Mucosa of stomach (tissue), 1 donor: ENCODE measurements around the gene PACSIN3.

Experiments used
- H3K27me3 ChIP-seq: one replicate; pipeline ENCODE4 v1.7.0; 2013; ENCODE audit warnings: mild to moderate bottlenecking, low read length; ENCODE audit not compliant: control insufficient read depth, insufficient read depth
- H3K36me3 ChIP-seq: one replicate; pipeline ENCODE4 v1.7.0; 2013; ENCODE audit warnings: low read length; ENCODE audit not compliant: control insufficient read depth, insufficient read depth
- H3K4me1 ChIP-seq: one replicate; pipeline ENCODE4 v1.7.0; 2013; ENCODE audit warnings: mild to moderate bottlenecking, low read length; ENCODE audit not compliant: control insufficient read depth, insufficient read depth
- H3K4me3 ChIP-seq: one replicate; pipeline ENCODE4 v1.7.0; 2013; ENCODE audit warnings: low read length
- H3K9ac ChIP-seq: one replicate; pipeline ENCODE4 v1.7.0; 2013; ENCODE audit warnings: mild to moderate bottlenecking, low read length, moderate library complexity
- H3K9me3 ChIP-seq: one replicate; pipeline ENCODE4 v1.7.0; 2013; ENCODE audit warnings: mild to moderate bottlenecking, low read length, moderate library complexity; ENCODE audit not compliant: control insufficient read depth
- donor health status: Pancreatic carcinoma.

The PACSIN3 gene

DNA sequence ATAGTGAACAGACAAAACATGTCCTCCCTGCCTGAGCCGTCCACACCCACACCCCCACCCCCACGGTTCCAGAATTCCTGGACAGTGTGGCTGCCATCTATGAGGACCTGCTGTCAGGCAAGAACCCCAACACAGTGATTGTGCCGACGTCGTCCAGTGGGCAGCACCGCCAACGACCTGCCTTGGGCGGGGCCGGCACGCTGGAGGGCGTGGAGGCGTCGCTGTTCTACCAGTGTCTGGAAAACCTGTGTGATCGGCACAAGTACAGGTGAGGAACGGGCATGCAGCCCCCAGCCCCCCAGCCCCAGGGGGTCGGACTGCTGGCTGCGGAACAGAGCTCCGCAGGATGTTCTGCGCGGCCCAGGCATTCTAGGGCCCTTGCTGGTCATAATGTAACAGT, 29.3 kb downstream of the PACSIN3 start:
- Histone ChIP-seq H3K36me3 (no peaks in the 10 kb centered on the region), H3K27me3 (no peaks in the 10 kb centered on the region), H3K4me3 (no peak overlapping the region), H3K9ac (no peak overlapping the region), H3K9me3 (no peaks in the 10 kb centered on the region), H3K4me1 (peaks cover 20% of the 10 kb centered on the region)

DNA sequence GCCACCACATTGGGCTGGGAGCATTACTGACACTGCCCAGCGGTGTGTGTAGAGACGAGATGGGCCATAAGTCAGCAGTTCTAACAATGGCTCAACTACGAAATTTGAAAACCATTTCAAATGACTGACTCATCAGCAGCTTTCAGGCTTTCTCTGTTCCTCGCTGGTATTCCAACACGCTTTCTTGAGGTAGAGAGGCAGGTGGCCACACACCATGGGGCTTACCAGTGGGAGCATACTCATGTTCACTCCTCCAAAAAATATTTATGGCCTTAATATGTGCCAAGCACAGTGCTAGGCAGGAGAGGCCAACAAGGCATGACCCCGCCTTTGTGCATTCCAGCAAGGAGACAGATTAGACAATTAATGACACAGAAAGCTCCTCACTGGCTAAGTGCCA, 29.9 kb downstream of the PACSIN3 start:
- H3K4me3 ChIP-seq: no peak overlapping the region
- peaks cover 20% of the 10 kb centered on the region for H3K4me1 ChIP-seq
- H3K36me3 ChIP-seq: no peaks in the 10 kb centered on the region

DNA sequence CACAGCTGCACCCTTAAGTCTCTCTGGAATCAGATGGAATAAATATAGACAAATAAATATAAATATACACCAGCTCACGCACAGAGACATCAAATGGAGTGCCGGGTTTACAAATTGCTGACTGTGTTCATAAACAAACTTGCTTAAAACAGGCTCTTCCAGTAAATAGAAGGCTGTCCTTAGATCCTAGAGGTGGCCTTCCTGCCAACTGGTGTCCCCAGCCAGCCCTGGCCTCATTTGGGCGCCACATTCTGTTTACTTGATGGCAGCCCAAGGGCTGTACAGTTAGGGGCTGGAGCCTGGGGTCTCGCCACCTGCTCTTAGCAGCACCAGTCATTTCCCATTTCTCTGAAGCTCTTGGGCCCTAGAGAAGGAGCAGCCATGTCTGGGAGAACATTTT, 30.4 kb downstream of the PACSIN3 start:
- Histone ChIP-seq H3K36me3 (no peaks in the 10 kb centered on the region), H3K27me3 (no peaks in the 10 kb centered on the region), H3K9me3 (no peaks in the 10 kb centered on the region), H3K4me1 (peaks cover 20% of the 10 kb centered on the region), H3K9ac (no peak overlapping the region), H3K4me3 (no peak overlapping the region)

More for the DNA sequence above, 29.9 kb downstream of the PACSIN3 start:
- Histone ChIP-seq H3K27me3 (no peaks in the 10 kb centered on the region), H3K9me3 (no peaks in the 10 kb centered on the region), H3K9ac (no peak overlapping the region)

DNA sequence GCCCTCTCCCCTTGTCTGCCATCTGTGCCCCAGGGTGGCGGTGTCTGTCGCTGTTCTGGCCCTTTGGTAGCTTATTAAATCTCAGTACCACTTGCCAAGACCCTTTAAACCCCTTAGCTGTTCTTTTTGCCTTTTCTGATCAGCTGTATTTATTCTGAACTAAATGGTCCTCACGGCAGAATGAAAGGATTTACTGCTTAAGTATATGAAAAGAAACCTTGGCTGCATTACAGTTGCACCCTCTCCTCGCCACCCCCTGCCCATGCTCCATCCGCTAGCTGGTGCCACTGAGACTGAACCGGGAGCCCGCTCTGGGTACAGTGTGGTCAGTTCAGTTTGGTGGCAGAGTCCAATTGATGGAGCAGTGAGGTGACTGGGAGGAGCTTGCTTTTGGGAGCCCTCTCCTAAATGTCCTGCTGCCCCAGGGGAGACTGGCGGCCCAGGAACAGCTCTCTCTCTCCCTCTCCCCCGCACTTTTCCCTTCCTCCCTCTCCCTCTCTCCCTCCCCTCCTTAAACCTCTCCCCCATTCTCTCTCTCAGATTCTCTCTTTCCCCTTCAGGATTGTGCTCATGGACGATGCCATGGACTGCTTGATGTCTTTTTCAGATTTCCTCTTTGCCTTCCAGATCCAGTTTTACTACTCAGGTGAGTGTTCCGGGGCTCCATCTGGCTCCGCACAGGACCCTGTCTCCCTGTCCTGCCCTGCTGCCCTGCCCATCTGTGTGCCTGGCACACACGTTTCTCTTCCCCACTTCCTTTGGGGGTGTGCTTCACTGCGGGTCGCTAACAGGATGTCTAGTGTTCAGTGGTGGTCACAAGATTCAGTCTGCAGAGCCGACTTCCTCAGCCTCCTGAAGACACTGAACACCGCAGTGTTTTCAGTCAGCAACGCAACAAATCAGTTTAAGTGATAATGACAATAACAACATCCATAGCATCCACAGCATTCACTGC, 31.3 kb downstream of the PACSIN3 start:
- no peak overlapping the region for H3K9ac ChIP-seq
- peaks cover 20% of the 10 kb centered on the region for H3K4me1 ChIP-seq

DNA sequence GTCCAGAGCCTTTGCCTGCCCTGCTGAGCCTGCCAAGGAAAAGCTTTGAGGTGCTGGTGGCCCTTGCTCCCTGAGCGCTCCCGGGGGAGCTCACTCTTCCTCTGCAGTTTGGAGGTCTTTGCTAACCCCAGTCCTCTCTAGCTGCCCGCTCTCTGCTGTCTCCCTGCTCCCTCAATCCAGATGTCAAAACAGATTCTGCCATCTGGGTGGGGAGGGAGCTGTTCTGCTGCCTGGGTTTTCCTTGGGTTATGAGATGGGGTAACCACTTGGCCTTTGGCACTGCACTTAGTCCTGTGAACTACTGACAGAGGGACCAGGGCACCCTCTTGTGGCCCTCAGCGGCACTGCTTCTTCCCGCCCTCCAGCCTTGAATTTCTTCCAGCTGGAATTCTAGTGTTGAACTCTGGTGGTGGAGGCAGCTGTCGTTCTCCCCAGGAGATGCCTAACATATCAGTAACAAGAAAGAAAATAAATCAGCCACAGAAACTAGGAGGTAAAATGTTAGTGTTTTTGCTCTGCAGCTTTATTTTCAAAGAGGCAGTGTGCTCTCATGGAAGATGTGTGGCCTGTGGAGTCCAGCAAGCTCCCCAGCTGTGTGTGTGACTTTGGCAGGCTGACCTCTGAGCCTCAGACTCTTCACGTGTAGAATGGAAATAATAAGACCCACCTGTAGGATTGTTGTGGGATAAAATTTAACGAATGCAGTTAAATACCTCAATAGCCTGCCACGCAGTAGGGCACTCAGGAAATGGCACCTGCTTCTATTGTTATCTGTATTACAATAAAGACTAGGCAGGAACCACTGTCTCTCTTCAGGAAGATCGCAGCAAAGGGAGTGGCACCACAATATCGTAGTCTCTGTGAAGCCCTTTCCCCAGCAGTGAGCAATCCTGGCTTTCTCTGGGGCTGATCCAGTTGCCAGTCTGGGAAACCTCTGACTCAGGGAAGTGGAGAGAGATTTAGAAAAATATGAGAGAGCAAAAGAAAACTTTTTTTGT, 33.0 kb downstream of the PACSIN3 start:
- H3K36me3 ChIP-seq: no peaks in the 10 kb centered on the region
- peaks cover 29% of the 10 kb centered on the region for H3K4me1 ChIP-seq
- H3K4me3 ChIP-seq: no peak overlapping the region
- no peaks in the 10 kb centered on the region for H3K27me3 ChIP-seq
- no peaks in the 10 kb centered on the region for H3K9me3 ChIP-seq
- no peak overlapping the region for H3K9ac ChIP-seq

More for the DNA sequence above, 31.3 kb downstream of the PACSIN3 start:
- no peak overlapping the region for H3K4me3 ChIP-seq
- no peaks in the 10 kb centered on the region for H3K9me3 ChIP-seq
- H3K27me3 ChIP-seq: no peaks in the 10 kb centered on the region
- no peaks in the 10 kb centered on the region for H3K36me3 ChIP-seq

DNA sequence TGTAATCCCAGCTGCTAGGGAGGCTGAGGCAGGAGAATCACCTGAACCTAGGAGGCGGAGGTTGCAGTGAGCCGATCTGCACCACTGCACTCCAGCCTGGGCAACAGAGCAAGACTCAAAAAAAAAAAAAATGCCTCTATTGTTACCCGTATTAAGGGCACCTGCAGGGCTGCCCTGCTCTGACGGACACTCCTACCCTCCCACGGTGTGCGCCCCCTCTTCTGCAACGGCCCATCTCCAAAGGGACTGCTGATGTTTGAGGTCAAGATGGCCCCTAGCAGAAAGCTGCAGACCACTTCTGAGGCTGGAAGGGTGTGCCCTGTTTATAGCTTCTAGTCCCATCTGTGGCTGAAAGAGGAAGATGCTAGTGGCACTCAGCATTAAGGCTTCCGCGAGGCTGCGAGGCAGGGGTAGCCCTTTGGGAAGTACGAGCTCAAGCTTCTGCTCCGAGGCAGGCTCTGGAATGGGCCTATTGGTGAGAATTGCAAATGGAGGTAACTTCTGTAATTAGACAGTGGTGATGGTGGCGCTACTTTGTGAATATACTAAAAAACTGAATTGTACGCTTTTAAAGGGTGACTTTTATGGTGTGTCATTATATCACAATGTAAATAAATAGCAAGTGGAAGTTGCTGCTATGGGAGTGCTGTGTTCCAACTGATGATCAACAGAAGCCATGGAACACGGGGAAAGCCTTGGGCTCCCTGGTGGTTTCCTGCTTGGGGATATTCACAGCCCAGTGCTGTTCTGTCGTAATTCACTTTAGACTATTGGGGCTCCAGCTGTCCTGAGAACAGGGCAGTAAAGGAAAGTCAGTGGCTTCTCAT, 33.9 kb downstream of the PACSIN3 start:
- Histone ChIP-seq H3K4me3 (no peak overlapping the region), H3K9me3 (no peaks in the 10 kb centered on the region), H3K27me3 (no peaks in the 10 kb centered on the region), H3K9ac (no peak overlapping the region), H3K4me1 (peaks cover 23% of the 10 kb centered on the region), H3K36me3 (no peaks in the 10 kb centered on the region)

DNA sequence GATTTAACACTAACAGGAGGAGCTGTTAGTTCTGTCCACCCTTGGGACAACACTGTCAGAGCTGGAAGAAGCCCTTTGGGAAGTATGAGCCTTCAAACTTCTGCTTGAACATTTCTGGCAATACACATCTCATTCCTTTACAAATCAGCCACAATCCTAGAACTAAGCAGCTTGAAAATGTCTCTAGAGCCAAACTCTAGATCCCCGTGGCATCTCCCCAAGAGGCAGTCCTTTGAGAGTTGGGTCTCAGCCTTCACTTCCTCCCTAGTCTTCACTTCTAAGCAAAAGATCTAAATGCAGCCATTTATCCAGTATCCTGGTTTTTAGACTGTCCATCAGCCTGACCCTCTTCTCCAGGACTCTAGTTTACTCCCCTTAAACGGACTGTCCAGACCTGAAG, 36.5 kb downstream of the PACSIN3 start:
- no peaks in the 10 kb centered on the region for H3K9me3 ChIP-seq
- H3K27me3 ChIP-seq: no peaks in the 10 kb centered on the region
- peaks cover 13% of the 10 kb centered on the region for H3K4me1 ChIP-seq
- H3K9ac ChIP-seq: no peak overlapping the region
- no peaks in the 10 kb centered on the region for H3K36me3 ChIP-seq
- no peak overlapping the region for H3K4me3 ChIP-seq

DNA sequence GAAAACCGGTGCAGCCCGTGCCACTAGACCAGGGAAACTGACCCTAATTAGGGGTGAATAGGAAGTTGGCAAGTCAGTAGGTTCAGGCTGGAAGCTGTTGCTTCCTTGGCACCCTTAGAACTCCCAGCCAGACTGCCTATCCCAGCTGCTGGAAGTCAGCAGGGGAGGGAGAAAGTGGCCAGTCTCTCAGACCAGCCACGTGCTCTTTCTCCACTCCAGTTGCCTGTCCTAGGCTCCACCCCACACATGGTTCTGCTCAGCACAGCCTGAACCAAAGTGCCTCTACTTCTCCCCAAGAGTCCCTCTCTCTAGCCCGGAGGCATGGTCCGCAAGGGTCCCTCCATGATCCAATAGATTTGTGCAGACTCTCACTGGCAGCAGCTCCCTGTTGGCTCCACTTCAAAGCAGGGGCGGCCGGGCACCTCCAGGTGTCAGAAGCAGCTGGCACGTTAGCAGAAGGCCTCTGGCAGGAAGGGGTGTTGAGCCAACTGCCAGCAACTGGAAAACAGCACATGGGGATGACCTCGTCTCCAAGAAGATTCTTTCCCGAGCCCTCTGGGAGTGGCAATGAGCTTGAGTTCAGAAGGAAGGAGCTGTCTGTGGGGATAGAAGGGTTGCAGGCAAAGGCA, 37.2 kb downstream of the PACSIN3 start:
- Histone ChIP-seq H3K9me3 (no peaks in the 10 kb centered on the region), H3K9ac (no peak overlapping the region), H3K4me3 (no peak overlapping the region), H3K27me3 (no peaks in the 10 kb centered on the region), H3K36me3 (no peaks in the 10 kb centered on the region), H3K4me1 (peaks cover 13% of the 10 kb centered on the region)

DNA sequence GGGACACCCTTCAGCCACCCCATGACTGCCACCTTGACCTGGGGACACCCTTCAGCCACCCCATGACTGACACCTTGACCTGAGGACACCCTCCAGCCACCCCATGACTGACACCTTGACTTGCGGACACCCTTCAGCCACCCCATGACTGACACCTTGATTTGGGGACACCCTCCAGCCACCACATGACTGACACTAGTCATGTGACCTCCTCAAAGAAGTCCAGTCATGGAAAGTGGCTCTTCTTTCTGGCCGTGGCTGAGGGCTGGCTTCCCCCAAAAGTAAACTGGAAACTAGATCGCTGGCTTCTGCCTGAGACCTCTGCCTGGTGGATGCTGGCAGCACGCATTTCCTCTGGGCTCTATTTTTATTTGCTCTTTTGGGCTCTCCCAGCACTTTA, 38.0 kb downstream of the PACSIN3 start:
- Histone ChIP-seq H3K36me3 (no peaks in the 10 kb centered on the region), H3K4me1 (peaks cover 13% of the 10 kb centered on the region), H3K27me3 (no peaks in the 10 kb centered on the region), H3K9ac (no peak overlapping the region), H3K4me3 (no peak overlapping the region), H3K9me3 (no peaks in the 10 kb centered on the region)

DNA sequence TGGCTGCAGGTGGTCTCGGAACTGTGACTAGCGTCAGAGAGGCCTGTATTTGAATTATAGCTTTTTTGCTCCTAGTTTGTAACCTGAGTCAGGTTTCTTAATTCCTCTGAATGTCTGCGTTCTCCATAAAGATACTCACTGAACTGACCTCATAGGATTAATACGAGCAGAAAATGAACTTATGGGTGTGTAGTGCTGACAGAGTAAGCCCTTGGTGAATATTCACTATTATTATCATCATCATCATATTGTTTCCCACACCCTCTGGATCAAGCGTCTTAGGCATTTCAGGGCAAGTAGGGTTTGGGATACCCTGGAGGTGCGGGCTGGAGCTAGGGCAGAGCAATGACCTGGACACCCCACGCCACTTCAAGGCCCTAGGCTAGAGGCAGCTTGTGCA, 38.6 kb downstream of the PACSIN3 start:
- Histone ChIP-seq H3K4me3 (no peak overlapping the region), H3K4me1 (peaks cover 13% of the 10 kb centered on the region), H3K27me3 (no peaks in the 10 kb centered on the region), H3K9ac (no peak overlapping the region), H3K9me3 (no peaks in the 10 kb centered on the region), H3K36me3 (no peaks in the 10 kb centered on the region)

DNA sequence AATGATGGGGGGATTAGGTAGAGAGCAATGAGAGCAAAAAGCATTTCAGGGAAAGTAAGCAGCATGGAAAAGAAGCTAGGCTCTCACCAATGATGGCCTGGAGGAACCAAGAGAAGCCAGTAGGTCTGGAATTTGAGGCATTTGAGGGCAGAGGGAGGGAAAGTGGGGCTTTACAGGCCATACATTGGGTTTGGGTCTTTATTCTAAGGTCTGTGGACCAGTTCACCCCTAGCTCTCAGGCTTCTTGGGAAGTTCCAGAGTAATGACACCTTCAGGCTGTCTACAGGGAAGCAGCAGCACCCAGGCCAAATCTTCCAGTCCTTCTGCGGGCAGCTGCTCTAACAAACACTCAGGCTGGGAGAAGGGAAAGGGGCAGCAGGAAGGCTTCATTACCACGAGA, 39.0 kb downstream of the PACSIN3 start:
- Histone ChIP-seq H3K4me3 (no peak overlapping the region), H3K36me3 (no peaks in the 10 kb centered on the region), H3K9ac (no peak overlapping the region), H3K27me3 (no peaks in the 10 kb centered on the region), H3K4me1 (peaks cover 13% of the 10 kb centered on the region), H3K9me3 (no peaks in the 10 kb centered on the region)
